GM21619 (cell line): Measurements from ENCODE around the gene NIPAL3.
"Not testable (repeated sequence)": the region's sequence is repeated elsewhere in the genome, so short reads cannot be mapped to it uniquely, and the experiment has no call there.

Experiments used
- ATAC-seq: cut with Tn5 transposase; IDR thresholded peaks from one replicate; pipeline ENCODE4 v1.9.1; 2021; ENCODE audit not compliant: unreplicated experiment

Gene NIPAL3

GRCh38 chr1:24514946-24515345, 99.3 kb downstream of the NIPAL3 start:
- no peak for ATAC-seq

- not testable (repeated sequence) for ATAC-seq
Observed at GRCh38 chr1:24515671-24516209, 100.1 kb downstream of the NIPAL3 start.

GRCh38 chr1:24516506-24516905, 100.9 kb downstream of the NIPAL3 start:
- no peak for ATAC-seq

GRCh38 chr1:24517898-24518297, 102.3 kb downstream of the NIPAL3 start:
- ATAC-seq, result no peak

- not testable (repeated sequence) for ATAC-seq
Observed at GRCh38 chr1:24520282-24520681, 104.7 kb downstream of the NIPAL3 start.
